Heart left ventricle (tissue), 13 donors: ENCODE measurements around the gene SIRT5.

Experiments used
- POLR2A ChIP-seq, 2 donors: fragments of 450-650 bp; IDR thresholded peaks; one replicate each; pipeline ENCODE4 v1.6.1; 2017; ENCODE audit warnings: antibody characterized with exemption in 2 of 2, mild to moderate bottlenecking in 2 of 2, moderate library complexity in 2 of 2
- TF ChIP-seq, protein P1 (sequence below), 12 donors: fragments of 200-600 bp; sonication (generic) in 4 of 12; IDR thresholded peaks; one replicate each; pipeline versions ENCODE4 v1.5.0 to v1.8.0; 2018 to 2022; ENCODE audit warnings: antibody characterized with exemption in 12 of 12, mild to moderate bottlenecking in 5 of 12
- donor health status: ischemic (EF 13 %, LVEDD 7.1; RV severe dilation, severe dysfunction).
- donor health status: DM: no; HTN: yes; CAD: no.
- donor health status: DM: no; HTN: no; CAD: no.
- donor health status: ischemic (EF 25% LVEDD 6.9; RV normal size, moderate dysfunction).
- donor health status: ischemic (EF 25% LVEDD 5.7; RV mildly dilated, moderate dysfunction).
- donor health status: ischemic (EF 35%, LVEDD 5.7; RV mildly dilated, moderate dysfunction).
- donor health status: nonischemic (EF 11% LVEDD 7.7; RV severe dilation, severe dysfunction).
- donor health status: DM: yes; HTN: yes; CAD: no.
- donor health status: PGD.
- donor health status: ischemic (EF 29% LVEDD 5.4; RV normal size, mild dysfunction).
- donor health status: nonischemic (EF 23%, LVEDD 6.1; RV moderate dilation, normal function).

DNA sequence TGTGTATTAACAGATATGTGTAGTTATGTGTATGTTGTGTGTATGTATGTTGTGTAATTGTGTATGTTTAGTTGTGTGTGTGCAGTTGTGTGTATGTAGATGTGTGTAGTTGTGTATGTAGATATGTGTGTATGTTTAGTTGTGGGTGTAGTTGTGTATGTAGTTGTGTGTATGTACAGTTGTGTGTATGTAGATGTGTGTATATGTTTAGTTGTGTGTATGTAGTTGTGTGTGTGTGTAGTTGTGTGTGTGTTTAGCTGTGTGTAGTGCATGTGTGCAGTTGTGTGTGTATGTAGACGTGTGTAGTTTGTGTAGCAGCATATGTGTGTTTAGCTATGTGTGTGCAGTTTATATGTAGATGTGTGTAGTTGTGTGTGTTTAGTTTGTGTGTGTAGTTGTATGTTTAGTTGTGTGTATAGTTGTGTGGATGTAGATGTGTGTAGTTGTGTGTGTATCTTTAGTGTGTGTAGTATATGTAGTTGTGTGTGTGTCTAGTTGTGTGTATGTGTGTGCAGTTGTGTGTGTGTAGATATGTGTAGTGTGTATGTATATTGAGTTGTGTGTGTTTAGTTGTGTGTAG lies 16.3 kb downstream of the SIRT5 start:
- TF ChIP-seq, protein P1, sequence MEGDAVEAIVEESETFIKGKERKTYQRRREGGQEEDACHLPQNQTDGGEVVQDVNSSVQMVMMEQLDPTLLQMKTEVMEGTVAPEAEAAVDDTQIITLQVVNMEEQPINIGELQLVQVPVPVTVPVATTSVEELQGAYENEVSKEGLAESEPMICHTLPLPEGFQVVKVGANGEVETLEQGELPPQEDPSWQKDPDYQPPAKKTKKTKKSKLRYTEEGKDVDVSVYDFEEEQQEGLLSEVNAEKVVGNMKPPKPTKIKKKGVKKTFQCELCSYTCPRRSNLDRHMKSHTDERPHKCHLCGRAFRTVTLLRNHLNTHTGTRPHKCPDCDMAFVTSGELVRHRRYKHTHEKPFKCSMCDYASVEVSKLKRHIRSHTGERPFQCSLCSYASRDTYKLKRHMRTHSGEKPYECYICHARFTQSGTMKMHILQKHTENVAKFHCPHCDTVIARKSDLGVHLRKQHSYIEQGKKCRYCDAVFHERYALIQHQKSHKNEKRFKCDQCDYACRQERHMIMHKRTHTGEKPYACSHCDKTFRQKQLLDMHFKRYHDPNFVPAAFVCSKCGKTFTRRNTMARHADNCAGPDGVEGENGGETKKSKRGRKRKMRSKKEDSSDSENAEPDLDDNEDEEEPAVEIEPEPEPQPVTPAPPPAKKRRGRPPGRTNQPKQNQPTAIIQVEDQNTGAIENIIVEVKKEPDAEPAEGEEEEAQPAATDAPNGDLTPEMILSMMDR (IDR thresholded peaks at IDR 0.05): no peak
- no peak for TF ChIP-seq POLR2A (IDR thresholded peaks at IDR 0.05)
